HG02623 (cell line): ENCODE measurements around the gene TMEM171.

Source experiments
- ATAC-seq: cut with Tn5 transposase; IDR thresholded peaks from one replicate; pipeline ENCODE4 v1.9.1; 2021; ENCODE audit warnings: moderate library complexity; ENCODE audit not compliant: unreplicated experiment

The TMEM171 gene, protein sequence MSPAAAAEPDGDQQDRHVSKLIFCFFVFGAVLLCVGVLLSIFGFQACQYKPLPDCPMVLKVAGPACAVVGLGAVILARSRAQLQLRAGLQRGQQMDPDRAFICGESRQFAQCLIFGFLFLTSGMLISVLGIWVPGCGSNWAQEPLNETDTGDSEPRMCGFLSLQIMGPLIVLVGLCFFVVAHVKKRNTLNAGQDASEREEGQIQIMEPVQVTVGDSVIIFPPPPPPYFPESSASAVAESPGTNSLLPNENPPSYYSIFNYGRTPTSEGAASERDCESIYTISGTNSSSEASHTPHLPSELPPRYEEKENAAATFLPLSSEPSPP

GRCh38 chr5:73120222-73121118 is at the start of gene TMEM171:
Gene TMEM171, plus strand, starts transcription at chr5:73120575. Its CDS starts 2,799 bp downstream, at chr5:73123374.
- no peak for ATAC-seq

DNA sequence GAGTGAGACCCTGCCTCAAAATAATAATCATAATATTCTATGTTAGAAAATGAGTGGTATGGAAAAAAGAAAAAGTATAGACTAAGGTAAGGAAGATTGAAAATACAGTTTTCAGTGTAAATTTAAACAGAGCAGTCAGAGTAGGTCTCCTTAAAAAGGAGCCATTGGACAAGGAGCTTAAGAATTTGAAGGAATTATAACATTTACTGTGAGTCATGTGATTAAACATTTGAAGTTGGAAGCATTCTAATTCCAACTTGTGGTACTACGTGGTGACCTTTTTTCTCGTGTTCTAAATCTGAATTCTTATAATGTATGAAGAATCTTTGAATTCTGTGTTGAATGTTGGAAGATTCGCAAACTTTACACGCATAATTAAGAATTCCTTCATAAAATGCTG is 39.3 kb upstream of the TMEM171 start:
- no peak for ATAC-seq

- no peak for ATAC-seq
Observed at GRCh38 chr5:73088026-73088425, 32.3 kb upstream of the TMEM171 start.

DNA sequence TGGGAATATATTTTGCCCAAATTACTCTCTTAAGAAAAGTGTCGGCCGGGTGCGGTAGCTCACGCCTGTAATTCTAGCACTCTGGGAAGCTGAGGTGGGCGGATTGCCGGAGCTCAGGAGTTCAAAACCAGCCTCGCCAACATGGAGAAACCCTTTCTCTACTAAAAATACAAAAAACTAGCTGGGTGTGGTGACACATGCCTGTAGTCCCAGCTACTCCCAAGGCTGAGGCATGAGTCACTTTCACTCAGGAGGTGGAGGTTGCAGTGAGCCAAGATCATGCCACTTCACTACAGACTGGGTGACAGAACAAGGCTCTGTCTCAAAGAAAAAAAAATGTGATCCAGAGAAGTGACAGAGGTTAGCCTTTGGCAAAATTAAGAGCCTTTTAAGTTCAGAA is 26.4 kb upstream of the TMEM171 start:
- no peak for ATAC-seq

DNA sequence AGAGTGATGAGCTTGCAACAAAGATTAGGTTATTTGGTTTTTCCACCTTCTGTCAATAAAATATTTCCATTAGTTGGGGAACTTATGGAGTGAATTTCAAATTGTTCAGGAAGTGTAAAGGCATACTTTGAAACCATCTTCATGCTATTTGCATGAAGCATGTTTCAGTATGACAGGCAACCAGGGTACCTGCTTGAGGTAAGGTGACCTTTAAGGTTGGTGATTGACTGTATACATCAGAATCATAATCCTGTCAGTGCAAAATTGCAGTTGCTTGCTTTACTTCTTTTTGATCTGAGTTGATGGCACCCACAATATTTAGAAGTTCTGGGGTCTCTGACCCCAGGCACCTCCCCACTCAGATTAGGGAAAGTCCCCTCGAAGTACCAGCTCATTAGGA is 26.0 kb upstream of the TMEM171 start:
- no peak for ATAC-seq

DNA sequence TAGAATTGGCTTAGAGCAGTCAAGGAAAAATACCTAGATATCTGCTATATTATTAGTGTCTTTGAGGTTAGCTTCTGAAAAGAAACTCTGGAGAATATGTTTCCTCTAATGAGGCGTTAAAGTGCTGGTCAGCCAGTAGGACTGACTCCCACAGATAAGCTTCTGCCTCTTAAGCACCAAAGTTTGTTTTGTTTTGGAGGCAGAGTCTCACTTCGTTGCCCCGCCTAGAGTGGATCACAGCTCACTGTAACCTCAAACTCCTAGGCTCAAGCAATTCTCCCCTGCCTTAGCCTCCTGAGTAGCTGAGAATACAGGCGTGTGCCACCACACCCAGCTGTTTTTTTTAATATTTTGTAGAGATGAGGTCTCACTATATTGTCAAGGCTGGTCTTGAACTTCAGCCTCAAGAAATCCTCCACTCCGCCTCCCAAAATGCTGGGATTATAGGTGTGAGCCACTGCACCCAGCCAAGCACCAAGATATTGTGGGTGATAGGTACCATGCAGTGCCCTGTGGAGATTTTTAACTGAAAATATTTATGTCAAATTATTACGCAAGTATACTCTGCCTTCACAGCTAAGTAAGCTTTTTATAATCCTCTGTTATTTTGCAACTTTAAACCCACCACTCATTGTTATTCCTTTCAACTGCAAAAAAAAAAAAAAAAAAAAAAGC is 24.7 kb upstream of the TMEM171 start:
- ATAC-seq = no peak

DNA sequence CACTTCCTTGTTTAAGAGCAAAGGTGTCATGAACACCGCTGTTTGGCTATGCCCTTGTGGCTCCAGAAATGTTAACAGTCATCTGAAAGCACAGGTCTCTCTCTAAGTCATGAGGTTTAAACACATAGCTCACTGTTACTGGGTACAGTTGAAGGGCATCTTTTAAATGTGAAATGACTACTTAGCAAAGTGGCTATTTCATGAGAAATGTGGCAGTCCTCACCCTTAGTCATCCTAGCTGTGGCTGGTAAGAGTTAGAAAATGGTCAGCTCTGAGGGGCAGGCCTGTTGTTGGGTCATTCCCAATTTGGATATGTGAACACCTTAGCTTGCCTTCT is 24.2 kb upstream of the TMEM171 start:
- no peak for ATAC-seq

GRCh38 chr5:73097740-73098139 is 22.6 kb upstream of the TMEM171 start:
- ATAC-seq = no peak

DNA sequence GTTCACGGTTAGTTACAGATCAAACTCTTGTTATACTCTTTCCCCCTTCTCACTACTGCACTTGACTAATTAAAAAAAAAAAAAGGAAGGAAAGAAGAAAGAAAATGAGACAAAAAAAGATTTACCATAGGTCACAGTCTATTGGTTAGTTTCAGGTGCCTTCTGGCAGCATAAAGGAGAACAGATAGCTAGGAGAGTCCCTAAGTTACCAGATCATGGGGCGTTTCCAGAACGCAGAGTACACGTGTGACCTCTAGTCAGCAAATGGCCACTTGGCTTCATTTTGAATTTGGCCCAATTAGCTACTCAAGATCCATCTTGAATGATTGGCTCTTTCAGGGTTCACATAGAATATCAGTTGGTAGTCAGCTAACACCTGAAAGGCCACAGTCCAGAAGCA is 20.3 kb upstream of the TMEM171 start:
- ATAC-seq = no peak

- no peak for ATAC-seq
Observed at GRCh38 chr5:73103870-73104299, 16.5 kb upstream of the TMEM171 start.

GRCh38 chr5:73104326-73104725 is 16.0 kb upstream of the TMEM171 start:
- no peak for ATAC-seq

- ATAC-seq = no peak
Observed at GRCh38 chr5:73106335-73106734, 14.0 kb upstream of the TMEM171 start.

DNA sequence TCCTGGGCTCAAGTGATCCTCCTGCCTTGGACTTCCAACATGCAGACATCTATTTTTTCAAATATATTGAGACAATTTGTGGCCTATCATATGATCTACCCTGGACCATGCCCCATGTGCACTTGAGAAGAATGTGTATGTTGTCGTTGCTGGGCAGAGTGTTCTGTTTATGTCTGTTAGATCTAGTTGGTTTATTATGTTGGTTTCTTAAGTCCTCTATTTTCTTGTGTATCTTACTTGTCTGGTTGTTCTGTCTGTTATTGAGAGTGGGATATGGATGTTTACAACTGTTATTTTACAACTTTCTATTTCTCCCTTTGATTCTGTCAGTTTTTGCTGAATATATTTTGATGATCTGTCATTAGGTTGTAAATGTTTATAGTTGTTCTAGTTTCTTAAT is 10.2 kb upstream of the TMEM171 start:
- no peak for ATAC-seq

- no peak for ATAC-seq
Observed at GRCh38 chr5:73111536-73111935, 8.8 kb upstream of the TMEM171 start.

DNA sequence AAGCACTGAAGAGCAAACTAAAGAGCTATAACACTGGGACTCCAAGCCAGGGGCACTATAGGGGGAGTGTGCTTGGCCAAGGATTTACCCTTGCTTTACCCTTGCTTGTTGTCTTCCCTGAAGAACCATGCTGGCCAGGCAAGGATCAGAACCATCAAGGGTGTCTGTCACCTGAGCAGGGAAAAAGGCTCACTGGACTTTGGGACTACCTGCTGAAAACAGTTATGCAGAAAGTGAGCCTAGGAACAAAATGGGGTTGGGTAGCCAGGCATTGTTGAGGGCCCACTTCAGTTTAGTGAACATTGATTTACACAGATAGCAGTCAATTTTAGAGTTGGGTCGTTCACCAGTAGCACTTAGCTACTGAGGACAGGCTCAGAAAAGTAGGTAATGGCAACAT is 8.0 kb upstream of the TMEM171 start:
- no peak for ATAC-seq

DNA sequence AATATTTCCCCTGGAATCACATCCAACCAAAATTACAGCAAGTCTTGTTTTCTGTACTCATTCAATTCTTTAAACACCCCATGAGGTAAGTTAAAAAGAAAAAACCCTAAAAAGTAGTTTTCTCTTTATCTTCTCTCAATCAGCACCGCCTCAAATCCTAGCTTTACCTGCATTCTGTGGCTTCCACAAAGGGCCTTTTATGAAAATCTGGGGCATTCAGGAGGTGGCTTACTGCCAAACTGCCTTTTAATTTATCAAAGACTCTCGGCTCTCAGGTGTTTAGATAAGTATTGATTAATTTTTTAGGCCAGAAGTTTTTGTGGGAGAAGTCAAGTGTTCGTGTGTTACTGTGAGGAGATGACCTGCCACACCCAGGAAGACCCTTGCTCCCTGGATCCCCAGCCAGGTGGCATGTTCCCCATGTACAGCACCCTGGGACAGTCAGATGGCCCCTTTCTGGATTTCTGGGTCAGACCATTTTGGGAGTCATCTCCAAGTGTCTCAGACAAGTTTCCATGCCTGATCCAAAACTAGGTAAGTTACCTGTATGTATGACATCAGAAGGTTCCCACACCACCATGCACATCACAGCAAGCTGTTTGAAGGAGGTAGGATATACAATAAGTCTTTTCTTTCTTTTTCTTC is 6.2 kb upstream of the TMEM171 start:
- ATAC-seq = no peak

- no peak for ATAC-seq
Observed at GRCh38 chr5:73115399-73116051, 4.8 kb upstream of the TMEM171 start.

DNA sequence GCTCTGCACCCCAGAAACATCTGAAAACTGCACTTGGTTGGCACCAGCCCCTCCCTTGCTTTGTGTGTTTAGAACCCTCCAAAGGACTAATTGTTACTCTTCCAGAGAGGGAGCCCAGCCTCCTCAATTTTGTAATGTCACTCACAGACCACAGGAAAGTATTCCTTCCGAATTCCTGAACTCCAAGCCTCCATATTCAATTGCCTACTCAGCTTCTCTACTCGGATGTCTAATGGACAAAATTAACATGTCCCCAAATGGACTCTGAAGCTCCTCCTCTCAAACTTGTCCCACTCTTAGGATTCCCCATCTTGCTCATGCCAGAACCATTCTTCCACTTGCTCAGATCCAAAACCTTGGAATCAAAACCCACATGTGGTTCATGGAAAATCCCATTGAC is 3.9 kb upstream of the TMEM171 start:
- ATAC-seq = no peak

DNA sequence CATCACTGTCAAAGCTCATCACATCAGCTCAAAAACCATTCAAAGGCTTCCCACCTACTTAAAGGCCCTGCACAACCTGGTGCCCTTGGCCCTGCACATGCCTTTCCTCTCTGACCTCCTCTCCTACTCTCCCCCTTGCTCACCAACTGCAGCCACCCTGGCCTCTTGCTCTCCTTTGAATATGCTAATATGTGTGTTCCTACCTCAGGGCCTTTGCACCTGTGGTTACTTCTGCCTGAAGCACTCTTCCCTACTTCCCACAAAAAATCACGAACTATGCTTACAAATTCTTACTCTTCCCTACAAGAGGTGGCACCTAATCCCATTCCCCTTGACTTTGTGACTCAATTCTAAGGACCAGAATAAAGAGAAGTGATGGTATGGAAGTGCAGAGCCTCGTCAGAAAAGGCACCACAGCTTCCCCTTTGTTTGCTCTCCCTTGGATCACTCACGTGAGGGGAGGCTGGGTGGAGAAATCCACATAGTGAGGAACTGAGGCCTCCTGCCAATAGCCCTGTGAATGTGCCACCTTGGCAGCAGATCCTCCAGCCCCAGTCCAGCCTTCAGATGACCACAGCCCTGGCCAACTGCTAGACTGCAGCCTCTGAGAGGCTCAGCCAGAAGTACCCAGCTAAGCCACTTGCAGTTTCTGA is 3.2 kb upstream of the TMEM171 start:
- ATAC-seq = no peak

DNA sequence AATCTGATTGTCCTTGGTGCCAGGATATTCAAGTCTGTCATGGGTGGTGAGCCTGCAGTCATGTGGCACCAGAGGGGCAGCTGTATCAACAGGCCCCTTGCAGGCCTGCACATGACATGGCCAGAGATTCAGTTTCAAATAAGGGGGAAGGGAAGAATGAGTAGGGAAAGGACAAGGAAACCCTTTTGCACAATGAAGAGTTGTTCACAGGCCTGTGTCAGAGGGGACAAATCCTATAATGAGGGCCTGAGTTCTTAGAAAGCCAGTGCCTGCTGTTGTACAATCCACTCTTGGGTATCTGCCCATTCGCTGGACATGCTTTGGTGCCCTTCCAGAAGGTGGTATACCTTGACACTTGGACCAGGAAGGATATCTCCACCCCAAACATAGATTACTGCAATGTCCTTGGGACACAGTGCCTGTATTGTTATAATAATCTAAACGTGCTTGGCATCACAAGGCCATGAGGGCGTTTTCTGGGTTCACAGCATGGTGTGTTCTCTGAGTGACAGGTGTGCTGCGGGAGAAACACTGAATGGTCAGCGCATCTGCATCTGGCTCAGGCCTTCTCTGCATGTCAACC is 1.9 kb upstream of the TMEM171 start:
- ATAC-seq = no peak
